Measurements from ENCODE around the gene GSE1. TPM values are rescaled to one million over a fixed set of nuclear protein-coding genes. Genes with fewer than 3 reads are reported as not detected.
A peak's percentile ranks its signal among the peaks of the same experiment; 100 is the strongest.

The GSE1 gene
- total and polyA plus RNA-seq, 2 of the 13 experiments (the other 11 are each of a cell fraction or from before 2014, with no cell fraction given): 16.1 to 31.2 TPM

DNA sequence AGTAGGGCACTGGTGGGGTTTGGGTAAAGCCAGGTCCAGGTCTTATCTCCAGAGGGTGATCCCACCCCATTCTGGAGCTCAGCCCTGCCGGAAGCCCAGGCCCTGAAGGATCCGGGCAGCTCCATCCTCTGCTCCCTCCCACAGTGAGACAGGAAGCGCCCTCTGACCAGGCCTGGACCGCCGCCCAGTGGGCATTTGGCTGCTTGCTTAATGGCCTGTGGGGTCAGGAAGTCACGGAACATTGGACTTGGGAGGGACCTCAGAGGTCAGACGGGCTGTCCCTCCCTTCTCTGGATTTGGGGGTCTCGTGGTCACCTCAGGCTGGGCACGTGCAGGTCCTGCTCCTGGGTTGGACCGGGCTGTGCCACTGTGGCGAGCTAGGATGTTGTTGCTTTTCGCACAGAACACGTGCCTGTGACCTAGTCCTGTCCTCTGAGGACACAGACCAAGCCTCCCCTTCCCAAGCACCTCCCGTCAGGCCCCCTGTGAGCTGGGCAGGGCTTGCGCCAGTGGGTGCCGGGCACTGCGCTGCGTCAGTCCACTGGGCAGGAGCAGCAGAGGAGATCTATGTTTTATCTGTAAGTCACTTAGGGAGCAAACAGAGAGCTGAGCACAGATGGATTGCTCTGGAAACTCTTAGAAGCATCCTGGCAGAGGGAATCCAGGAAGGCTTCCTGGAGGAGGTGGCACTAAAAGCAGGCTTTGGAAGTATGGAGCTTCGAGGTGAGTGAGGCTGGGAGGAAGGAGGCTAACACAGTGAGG is 49.4 kb upstream of the GSE1 start (continued):
- no peak for TF ChIP-seq ZNF776 (CRISPR knock-in tag; IDR thresholded peaks at IDR 0.05)
- TF ChIP-seq SATB2 (CRISPR knock-in tag; IDR thresholded peaks at IDR 0.05): no peak
- TF ChIP-seq SALL1 (CRISPR knock-in tag; IDR thresholded peaks at IDR 0.05): peak; percentile 93
- TF ChIP-seq SP5 (CRISPR knock-in tag; IDR thresholded peaks at IDR 0.05; ENCODE audit: borderline replicate concordance, low read depth): peak; percentile 89
- peak; percentile 53; the same call in 1 of the 2 replicates for TF ChIP-seq ATF7-NPFF (CRISPR knock-in tag; IDR thresholded peaks at IDR 0.05; ENCODE audit: low read depth)
- TF ChIP-seq, protein P1, sequence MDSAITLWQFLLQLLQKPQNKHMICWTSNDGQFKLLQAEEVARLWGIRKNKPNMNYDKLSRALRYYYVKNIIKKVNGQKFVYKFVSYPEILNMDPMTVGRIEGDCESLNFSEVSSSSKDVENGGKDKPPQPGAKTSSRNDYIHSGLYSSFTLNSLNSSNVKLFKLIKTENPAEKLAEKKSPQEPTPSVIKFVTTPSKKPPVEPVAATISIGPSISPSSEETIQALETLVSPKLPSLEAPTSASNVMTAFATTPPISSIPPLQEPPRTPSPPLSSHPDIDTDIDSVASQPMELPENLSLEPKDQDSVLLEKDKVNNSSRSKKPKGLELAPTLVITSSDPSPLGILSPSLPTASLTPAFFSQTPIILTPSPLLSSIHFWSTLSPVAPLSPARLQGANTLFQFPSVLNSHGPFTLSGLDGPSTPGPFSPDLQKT (CRISPR knock-in tag; IDR thresholded peaks at IDR 0.05; ENCODE audit: borderline replicate concordance): no peak
- TF ChIP-seq RBM39 (IDR thresholded peaks at IDR 0.05; ENCODE audit: low read depth, low read length, poor library complexity, severe bottlenecking): peak; percentile 69
- no peak for TF ChIP-seq ZKSCAN5 (CRISPR knock-in tag; IDR thresholded peaks at IDR 0.05)
- TF ChIP-seq, protein P2, sequence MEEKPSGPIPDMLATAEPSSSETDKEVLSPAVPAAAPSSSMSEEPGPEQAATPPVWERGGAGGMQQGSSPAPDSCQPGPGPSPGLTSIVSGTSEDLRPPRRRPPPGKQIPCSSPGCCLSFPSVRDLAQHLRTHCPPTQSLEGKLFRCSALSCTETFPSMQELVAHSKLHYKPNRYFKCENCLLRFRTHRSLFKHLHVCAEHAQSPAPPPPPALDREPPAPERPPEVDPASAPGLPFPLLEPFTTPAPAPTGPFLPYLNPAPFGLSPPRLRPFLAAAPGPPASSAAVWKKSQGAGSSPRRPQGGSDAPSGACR (CRISPR knock-in tag; IDR thresholded peaks at IDR 0.05): no peak
- no peak for TF ChIP-seq ARNT (IDR thresholded peaks at IDR 0.05)
- 0 out of 2 replicates have a peak, but pooled peaks have one; percentile 36 for TF ChIP-seq MIER2 (CRISPR knock-in tag; IDR thresholded peaks at IDR 0.05)
- TF ChIP-seq NKX3-1 (CRISPR knock-in tag; IDR thresholded peaks at IDR 0.05): no peak
- no peak for TF ChIP-seq ZNF777 (CRISPR knock-in tag; IDR thresholded peaks at IDR 0.05)
- TF ChIP-seq SCMH1 (CRISPR knock-in tag; IDR thresholded peaks at IDR 0.05; ENCODE audit: borderline replicate concordance): no peak
- no peak for TF ChIP-seq NAIF1 (CRISPR knock-in tag; IDR thresholded peaks at IDR 0.05; ENCODE audit: borderline replicate concordance)
- no peak for TF ChIP-seq ZNF317 (CRISPR knock-in tag; IDR thresholded peaks at IDR 0.05)
- no peak for TF ChIP-seq NPAS2 (CRISPR knock-in tag; IDR thresholded peaks at IDR 0.05; ENCODE audit: borderline replicate concordance)
- TF ChIP-seq, protein P3, sequence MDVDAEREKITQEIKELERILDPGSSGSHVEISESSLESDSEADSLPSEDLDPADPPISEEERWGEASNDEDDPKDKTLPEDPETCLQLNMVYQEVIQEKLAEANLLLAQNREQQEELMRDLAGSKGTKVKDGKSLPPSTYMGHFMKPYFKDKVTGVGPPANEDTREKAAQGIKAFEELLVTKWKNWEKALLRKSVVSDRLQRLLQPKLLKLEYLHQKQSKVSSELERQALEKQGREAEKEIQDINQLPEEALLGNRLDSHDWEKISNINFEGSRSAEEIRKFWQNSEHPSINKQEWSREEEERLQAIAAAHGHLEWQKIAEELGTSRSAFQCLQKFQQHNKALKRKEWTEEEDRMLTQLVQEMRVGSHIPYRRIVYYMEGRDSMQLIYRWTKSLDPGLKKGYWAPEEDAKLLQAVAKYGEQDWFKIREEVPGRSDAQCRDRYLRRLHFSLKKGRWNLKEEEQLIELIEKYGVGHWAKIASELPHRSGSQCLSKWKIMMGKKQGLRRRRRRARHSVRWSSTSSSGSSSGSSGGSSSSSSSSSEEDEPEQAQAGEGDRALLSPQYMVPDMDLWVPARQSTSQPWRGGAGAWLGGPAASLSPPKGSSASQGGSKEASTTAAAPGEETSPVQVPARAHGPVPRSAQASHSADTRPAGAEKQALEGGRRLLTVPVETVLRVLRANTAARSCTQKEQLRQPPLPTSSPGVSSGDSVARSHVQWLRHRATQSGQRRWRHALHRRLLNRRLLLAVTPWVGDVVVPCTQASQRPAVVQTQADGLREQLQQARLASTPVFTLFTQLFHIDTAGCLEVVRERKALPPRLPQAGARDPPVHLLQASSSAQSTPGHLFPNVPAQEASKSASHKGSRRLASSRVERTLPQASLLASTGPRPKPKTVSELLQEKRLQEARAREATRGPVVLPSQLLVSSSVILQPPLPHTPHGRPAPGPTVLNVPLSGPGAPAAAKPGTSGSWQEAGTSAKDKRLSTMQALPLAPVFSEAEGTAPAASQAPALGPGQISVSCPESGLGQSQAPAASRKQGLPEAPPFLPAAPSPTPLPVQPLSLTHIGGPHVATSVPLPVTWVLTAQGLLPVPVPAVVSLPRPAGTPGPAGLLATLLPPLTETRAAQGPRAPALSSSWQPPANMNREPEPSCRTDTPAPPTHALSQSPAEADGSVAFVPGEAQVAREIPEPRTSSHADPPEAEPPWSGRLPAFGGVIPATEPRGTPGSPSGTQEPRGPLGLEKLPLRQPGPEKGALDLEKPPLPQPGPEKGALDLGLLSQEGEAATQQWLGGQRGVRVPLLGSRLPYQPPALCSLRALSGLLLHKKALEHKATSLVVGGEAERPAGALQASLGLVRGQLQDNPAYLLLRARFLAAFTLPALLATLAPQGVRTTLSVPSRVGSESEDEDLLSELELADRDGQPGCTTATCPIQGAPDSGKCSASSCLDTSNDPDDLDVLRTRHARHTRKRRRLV (CRISPR knock-in tag; IDR thresholded peaks at IDR 0.05): no peak
- TF ChIP-seq TGIF2 (CRISPR knock-in tag; IDR thresholded peaks at IDR 0.05): 0 out of 2 replicates have a peak, but pooled peaks have one; percentile 44
- TF ChIP-seq, protein P4, sequence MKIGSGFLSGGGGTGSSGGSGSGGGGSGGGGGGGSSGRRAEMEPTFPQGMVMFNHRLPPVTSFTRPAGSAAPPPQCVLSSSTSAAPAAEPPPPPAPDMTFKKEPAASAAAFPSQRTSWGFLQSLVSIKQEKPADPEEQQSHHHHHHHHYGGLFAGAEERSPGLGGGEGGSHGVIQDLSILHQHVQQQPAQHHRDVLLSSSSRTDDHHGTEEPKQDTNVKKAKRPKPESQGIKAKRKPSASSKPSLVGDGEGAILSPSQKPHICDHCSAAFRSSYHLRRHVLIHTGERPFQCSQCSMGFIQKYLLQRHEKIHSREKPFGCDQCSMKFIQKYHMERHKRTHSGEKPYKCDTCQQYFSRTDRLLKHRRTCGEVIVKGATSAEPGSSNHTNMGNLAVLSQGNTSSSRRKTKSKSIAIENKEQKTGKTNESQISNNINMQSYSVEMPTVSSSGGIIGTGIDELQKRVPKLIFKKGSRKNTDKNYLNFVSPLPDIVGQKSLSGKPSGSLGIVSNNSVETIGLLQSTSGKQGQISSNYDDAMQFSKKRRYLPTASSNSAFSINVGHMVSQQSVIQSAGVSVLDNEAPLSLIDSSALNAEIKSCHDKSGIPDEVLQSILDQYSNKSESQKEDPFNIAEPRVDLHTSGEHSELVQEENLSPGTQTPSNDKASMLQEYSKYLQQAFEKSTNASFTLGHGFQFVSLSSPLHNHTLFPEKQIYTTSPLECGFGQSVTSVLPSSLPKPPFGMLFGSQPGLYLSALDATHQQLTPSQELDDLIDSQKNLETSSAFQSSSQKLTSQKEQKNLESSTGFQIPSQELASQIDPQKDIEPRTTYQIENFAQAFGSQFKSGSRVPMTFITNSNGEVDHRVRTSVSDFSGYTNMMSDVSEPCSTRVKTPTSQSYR (CRISPR knock-in tag; IDR thresholded peaks at IDR 0.05; ENCODE audit: borderline replicate concordance): peak; percentile 64
